NCI-H2227 treated with DMSO at 0.1 percent for 48 hours (cell line): ENCODE data around the gene DCST2.

Experiments
- DNase-seq: peaks from one replicate; lab custom pipeline; 2025; lab: John Stamatoyannopoulos, UW

Gene DCST2

DNA sequence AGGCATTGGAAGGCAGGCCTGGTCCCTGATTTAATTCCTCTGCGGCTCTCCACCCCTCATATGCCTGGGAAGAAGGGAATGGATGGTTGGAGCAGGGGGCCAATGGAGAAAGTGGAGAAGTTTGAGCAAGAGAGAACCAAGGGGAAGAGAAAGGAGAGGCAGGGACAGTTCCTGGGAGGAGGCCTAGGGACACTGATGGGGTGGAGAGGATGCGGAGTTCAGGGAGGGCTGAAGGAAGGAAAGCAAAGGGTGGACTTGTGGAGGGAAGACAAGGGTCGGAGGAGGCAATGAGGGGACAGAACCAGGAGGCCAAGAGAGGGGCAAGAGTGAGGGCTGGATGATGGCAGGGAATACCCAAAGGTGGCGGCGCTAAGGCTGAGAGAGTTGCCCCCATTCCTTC lies 23.8 kb downstream of the DCST2 start:
- no peak for DNase-seq

DNA sequence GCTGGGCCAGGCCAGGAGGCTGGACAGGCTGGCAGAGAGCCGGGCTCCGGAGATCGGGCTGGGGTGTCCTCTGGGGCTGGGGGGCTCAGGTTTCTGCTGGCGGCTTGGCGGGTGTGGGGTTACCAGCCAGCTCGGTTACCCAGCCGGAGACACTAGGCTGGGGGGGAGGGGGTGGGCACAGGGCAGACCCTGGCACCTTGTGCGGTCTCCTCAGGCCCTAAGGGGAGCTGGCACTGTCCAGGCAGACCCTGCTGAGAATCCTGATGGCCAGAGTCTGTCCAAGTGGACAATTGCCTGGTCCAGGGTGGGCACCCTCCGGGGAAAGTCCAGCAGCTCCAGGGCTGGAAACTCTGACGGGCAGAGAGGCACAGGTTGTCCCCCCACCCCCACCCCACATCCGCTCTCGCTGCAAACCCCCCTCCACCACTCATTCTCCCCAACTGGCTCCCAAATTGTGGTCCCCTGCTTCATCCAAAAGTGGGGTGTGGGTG lies 24.3 kb downstream of the DCST2 start:
- no peak for DNase-seq

DNA sequence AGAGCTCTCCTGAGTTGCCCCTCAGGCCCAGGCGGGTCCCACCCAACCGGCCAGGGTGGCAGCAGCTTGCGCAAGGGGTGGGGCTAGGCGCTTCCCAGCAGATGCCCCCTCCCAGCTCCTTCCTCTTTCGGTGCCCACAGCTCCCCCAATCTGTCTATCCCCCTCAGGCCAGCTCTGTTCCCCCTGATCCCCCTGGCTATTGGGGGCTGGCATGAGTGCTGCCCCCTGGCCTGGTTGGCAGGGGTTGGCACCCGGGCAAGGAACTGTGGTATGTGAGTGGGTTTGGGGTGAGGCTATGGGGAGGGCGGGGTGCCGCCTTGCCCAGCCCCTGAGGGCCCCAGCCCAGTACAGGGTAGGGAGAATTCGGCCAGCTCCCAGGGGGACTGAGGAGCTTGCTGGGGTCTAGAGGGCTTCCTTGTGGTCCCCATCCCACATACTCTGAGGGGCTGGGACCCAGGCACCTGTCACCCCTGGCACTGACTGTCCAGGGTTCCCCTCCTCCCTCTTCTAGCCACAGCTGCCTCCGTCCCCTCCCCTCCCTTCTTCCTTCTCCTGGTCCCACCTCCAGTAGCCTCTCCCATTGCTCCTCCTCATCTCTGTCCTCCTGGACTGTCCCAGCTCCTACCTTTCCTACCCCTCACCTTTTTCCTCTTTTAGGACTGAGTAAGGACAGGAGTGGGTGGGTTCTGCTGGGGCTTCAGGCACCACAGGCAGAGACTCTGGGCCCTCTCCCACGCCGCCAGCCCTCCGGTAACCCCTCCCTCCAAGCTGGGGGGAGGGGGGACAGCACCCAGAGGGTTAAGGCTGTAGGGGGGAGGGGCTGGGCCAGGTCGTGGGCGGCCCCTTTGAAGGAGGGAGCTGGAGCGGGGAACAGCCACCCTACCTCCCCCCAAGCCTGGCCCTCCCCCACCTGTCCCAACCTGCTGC lies 25.3 kb downstream of the DCST2 start:
- no peak for DNase-seq

DNA sequence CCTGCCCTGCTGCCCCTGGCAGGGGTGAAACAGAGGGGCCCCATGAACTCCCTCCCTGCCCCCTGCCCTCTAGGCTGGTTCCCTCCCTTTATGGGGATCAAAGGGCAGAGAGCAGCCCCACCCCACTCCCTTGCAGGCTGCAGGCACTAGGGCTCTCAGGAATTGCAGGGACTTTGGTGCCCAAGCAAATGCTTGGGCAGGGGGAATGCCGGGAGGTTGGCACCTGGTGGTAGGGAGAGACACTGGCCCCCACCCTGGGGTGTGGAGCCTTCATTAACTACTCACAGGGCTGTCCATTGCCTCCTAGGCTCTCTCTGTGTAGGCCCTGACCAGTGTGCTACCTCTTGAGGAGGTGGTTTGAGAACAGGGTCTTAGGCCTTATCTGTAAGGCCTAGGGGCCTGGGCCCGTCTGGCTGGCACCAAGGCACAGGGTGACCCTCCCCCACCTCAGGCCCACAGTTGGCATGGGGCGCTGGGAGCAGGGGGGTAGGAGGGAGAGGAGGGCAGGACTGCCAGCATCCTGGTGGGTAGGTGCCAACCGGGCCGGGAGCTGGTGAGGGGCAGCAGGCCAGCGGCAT lies 26.2 kb downstream of the DCST2 start:
- DNase-seq = no peak

DNA sequence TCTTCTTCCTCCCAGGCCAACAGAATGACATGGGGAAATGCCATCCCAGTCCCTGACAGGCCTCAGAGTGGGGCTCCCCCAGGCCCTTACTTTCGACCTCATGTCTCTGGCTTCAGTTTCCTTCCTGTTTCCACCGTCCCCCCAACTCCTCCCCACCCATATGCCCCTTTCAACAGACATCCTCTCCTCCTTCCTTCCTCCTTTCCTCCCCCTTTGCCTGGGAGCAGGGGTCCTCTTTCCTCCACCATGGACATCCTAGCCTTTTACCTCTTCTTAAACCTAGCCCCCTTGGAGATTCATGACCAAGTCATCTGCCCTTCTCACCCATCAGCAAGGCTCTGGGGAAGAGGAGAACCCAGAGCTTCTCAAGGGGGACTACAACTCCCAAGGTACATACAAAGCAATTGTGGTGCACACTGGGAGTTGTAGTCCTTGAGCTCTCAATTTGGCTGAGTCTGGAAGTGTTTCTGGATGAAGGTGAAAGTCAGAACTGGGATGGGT lies 26.9 kb downstream of the DCST2 start:
- DNase-seq = peak; percentile 33

DNA sequence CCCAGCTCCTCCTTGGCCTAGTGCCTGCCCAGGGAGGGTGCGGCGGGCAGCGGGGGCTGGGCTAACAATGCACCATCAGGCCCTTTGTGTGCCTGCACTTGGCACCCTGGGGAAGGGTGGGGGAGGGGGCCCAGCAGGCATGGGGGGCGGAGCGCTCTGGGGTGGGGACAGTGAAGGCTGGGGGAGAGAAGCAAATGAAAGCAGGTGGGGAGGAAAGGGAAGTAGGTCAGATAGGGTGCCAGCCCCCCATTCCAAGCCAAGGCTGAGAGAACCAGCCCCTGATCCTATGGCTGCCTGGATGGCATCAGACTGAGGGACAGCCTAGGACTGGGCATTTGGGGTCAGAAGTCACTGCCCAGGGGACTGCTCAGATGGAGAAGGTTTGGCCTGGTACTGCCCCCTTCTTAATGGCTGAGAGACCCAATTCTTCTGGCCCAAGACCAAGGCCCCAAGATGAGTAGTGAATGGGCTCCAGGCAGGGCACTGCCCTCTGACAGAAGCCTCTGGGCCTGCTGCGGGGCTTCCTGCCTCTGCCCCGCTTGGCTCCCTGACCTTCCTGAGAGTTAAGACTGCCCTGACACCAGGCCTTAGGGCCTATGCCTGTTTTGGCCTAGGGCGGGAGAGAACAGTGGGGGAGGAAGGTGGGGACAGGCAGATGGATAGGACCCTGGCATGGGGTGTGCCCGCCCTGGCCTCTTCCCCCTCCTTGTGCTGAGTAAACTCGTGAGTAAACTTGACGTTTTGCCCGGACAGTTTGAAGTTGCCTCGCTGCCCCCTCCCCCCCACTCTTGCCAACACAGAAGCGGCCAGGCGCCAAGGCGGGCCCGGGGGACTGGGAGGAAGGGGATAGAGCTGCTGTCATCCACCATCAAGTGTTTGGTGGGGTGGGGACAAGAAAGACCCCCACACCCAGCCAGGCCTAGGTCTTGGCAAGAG lies 28.2 kb downstream of the DCST2 start:
- DNase-seq = no peak

DNA sequence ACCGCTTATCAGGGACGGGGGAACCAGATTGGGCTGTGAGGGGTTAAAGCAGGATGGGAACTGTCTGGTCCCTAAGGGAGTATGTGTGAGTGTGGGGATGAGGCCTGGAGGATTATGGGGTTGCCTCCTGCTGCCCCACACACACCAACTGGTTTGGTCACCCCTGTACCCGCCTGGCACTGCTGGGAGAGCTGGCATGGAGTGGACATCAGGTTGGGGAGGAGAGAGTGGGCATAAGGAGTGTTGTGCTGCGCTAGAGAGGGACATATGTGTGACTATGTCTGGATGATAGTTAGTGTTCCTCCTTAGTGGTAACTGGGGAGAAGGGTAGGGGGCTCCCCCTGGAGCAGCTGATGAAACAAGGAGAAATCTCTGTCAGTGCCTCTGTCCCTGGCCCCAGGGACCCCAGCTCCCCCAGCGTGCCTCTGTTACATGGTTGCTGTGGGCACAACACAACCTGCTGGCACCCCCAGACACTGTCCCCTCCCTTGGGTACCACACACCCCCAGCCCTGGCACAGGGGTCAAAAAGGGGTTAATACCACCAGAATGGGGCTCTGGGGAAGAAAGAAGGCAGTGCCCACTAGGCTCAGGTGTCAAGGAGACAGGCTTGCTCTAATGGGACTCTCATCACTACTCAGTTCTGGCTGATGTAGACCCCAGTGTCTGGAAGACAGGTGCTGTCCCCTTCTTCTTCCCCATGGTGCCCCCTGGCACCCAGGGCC lies 29.1 kb downstream of the DCST2 start:
- DNase-seq = no peak

DNA sequence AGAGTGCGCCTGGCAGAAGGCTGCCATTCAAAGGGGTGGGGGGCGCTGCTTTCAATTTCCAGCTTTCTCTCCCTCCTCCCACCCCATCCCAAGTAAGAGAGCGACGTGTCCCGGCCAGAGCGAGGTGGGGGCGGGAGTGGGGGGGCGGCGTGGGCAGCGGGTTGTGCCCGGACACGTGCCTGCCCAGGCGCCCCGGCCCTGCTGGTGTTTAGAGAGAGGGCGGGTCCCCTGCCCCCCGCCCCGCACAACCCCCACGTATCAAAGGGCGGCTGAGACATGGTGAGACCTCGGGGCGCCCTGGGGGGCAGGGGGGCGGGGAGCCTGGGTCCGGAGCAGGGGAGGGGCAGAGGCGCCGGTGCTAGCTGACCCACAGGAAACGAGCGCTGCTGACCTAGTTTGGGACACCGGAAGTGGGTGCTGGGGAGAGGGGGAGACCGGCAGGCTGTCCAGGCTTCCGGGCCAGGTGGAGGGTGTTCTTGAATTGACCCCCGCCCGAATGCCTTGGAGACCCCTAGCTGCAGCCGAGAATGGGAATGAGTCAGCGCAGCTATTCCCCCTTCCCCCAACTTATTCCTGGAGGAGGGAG lies 29.7 kb downstream of the DCST2 start:
- no peak for DNase-seq

DNA sequence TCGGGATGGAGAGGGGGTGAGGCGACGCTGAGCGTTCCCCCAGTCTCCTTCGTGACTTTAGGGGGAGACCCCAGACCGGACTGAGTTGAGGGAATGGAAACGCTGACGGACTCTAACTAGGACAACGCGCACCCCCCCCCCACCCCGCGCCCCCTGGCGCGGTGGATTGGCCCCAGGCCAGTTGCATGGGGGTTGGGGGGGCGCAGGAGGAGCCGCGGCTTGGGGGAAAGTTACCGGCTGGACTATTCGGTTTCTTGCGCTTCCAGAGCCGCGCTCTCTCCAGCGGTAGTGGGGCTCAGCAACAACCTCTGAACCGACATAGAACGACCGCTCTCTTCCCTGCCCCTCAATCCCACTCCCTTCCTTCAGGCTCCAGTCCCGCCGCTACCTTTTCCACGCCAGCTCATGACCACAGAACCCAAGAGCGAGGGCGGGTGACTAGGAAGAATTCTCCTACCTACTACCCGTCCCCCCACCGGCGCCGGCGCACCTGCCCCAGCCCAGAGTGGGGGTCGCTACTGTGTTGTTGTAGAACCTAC lies 30.3 kb downstream of the DCST2 start:
- DNase-seq = no peak

DNA sequence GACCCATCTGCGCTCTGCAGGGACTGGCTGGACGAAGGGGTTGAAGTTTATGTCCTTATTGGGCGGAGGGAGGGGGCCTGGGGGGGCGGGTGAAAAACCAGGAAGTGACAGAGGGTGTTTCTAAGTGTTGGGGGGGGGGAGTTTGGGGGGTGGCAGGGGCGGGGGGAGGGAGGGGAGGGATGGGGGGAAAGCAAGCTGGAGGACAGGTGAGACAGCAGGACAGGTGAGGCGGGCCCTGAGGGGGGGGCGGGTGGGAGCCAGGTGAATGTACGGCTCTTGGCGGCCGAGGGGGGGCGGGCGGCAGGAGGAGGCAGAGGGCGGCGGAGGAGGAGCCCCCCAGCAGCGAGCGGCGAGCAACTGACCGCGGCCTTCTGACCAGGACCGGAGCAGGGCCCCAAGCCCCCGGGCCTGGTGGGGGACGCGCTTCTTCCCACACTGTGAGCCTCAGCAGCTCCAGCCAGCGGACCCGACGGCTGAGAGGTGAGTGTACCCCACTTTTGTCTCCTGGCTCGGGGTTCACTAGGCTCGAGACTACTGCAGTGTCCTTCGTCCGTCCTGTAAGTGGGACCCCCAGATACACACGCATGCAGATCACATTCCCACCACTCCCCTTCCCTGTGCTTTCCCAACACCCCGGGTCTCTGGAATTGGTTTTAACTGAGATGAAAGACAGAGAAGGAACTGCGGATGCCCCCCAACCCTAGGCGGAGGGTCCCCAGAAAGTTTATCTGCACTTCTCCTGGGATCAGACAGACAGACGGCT lies 30.9 kb downstream of the DCST2 start, which contains the start of gene ZBTB7B:
TSS of gene ZBTB7B (plus strand) at position 339 of the 763 bp plus-strand sequence. CDS start 11,859 bp downstream, outside the sequence.
- DNase-seq = no peak

DNA sequence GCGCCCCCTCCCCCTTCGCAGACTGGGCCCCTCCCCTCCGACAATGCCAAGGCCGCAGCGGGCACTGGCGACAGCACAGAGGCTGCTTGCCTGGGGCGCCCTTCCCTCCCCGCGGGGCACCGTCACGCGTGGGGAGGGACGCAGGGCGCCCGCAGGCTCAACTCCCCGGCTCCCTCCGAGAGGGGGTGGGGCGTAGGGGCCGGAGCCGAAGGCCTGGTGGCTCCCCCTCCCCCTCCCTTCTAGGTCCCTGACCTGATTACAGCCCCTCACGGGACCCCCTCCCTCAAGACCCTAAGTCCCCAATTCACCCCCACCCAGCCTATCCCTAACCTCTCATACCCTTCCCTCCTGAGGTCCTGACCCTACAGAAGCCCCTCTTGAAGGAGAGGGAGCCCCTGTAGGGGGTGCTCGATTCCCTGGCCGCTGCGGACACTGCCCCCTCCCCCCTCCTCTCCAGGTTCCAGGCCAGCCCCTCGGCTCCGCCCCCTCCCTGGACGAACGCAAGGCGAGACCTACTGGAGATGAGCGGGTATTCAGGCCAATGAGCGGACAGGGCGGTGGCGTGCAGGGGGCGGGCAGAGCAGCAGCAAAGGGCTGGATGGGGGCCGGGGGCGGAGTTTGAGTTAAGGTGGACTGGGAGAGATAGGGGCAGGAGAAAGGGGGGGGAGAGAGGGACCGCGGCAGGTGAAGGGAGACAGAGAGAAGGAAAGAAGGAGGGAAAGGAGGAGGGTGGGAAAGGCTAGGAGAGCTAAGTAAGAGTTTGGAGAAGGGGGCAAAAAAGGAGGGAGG lies 31.7 kb downstream of the DCST2 start:
- peak; percentile 99 for DNase-seq

DNA sequence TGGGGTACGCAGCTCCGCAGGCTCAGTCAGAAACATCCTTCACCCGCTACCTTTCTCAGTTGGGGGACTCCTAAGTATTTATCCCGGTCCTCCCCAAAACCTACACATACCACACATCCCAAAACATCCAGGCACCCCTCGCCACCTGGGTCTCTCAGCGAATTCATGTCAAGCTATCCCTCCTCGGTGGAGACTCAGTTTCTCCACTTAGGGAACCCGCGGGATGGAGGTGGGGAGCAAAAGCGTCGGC lies 32.2 kb downstream of the DCST2 start:
- peak; percentile 66 for DNase-seq

DNA sequence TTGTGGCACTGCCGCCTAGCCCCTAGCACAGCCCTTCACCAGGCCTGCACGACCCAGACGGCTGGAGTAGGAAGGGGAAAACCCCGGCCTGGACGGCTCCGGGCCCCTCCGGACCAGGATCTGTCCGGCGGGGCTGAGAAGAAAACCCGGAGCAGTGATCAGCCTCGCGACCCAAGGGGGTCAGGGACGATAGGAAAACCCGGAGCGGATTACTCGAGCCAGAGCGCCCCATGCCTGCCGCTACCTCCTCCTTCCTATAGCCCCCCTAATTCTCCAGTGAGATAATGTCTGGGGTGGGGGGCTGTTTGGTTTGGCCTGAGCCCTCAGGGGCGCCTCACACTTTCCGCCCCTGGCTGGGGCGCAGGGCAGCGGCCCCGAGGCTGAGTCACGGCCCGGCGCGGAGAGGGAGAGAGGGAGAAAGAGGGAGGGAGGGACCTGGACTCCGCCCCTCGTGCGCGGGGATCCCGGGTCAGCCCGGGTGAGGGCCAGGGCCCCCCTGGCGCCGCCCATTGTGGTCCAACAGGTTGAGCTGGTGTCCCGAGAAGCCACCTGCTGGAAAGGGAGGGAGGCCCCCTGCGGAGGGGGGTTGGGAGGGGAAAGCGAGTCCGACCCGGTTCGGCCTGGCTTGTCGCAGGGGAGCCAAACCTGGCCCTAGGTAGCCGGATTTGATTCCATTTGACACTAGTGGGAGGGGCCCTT lies 32.7 kb downstream of the DCST2 start:
- peak; percentile 83 for DNase-seq

DNA sequence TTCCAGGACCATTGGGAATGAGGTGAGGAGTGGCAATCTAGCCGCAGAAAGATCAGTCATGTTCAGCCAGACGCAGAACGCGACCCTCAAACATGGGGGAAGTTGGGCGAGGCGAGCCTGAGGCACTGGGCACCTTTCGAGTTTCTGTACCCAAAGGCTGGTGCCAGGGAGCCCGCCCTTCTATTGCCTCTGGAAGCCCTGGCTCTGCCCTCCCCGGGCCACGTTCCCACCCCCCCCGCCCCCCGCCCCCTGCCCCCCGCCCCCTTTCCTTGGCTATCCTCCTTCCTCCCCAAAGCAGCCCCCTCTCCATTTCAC lies 33.2 kb downstream of the DCST2 start:
- DNase-seq = no peak

DNA sequence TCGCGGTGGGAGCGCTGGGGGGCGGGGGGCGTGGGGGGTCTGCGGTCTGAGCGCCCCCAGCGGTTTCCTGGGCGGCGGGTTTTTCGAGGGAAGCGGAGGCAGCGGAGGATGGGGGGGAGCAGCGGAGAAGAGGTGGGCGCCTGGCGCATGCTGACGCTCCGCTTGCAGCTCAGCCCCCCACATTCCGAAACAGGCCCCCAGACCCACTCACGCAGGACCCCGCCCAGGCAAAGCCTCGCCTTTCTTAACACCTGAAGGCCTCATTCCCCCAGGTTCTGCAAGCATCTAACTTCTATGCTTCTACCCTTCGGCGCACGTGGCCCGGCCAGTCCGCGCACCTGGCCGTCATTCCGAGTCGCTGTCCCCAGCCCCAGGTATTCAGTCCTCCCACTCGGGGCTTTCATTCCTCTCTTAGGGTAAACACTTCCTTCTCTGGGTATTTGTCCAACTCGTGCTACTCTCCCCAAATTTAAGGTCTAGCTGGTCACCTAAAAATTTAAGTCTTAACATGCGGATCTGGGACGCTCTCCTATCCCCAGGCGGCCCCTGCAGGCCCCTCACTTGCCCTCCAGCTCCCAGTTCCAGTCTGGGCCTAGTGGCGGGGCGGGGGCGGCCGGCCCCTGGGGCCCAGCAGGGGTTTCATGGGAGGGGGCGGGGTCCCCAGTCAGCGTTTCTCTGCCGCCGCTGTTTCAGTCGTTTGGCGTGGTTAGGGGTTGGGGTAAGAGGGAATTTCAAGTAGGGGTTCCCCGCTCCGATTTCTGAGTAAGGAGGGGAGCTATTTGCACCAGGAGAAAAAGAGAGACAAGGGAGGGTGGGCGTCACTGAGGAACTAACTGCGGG lies 33.8 kb downstream of the DCST2 start:
- peak; percentile 71 for DNase-seq

DNA sequence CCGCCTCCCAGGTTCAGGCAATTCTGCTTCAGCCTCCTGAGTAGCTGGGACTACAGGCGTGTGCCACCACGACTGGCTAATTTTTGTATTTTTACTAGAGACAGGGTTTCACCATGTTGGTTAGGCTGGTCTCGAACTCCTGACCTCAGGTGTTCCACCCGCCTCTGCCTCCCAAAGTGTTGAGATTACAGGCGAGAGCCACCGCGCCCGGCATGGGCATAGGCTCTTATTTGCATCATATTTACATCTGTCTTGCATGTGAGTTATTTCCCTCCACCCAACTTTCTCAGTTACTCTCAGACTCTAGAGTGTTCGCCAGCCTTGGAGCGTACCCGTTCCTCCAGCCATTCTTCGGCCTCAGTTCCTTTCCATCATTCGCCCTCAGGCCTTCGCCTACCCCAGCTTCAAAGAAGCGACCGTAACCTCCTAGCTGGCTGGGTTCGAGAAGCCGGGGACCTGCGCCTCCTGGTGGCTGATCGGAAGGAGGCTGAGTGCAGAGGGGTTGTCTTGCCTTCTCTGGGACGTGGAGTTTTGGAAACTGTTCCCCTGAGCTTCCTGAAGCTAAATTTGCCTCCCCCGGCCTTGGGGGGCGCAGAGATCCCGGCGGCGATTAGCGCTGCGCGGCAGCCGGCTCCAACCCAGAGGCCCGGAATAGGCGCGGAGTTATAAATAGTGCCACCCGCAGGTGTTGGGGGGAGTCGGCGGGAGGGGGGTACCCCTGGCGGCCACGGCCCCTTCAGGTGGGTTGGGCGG lies 34.6 kb downstream of the DCST2 start:
- peak; percentile 48 for DNase-seq

DNA sequence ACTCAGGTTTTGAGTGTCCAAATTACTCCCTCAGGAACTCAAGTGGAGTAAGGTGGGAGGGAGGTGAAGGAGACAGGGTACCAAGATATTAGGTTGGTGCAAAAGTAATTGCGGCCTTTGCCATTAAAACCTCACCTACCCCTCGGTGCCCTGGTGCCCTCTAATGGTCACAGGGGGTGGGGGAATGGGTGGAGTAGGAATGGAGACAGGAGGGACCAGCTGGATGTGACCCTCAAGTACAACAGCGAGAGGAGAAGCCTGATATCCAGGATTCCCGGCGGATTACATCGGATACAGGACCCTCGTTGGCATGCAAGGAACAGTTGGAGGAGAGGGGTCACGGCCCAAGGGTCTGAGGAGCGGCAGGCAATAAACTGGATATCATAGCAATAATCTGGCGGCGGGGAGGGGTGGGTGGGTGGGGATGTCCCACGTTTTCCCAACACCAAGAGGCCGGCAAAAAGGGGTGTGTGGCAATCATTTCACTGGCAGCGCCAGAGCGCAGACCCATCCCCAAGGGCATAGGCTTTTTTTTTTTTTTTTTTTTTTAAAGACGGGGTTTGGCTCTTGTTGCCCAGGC lies 35.3 kb downstream of the DCST2 start:
- no peak for DNase-seq
